ENCODE results near the gene MAPK7. TPM values are rescaled to one million over a fixed set of nuclear protein-coding genes. Genes with fewer than 3 reads are reported as not detected.

MAPK7 gene
- total RNA-seq, 1 experiment from 2014 or later: 19.6 TPM

- DNase-seq (ENCODE audit: low read depth): no peak
These were observed 14.8 kb upstream of the MAPK7 start for GRCh38 chr17:19363460-19364035.

- DNase-seq (ENCODE audit: low read depth): no peak
These were observed 13.4 kb upstream of the MAPK7 start for GRCh38 chr17:19364699-19365498.

GRCh38 chr17:19365499-19365817 lies 12.8 kb upstream of the MAPK7 start:
- no peak for DNase-seq (ENCODE audit: low read depth)

- DNase-seq (ENCODE audit: low read depth): no peak
These were observed 12.3 kb upstream of the MAPK7 start for GRCh38 chr17:19365833-19366636.

GRCh38 chr17:19366637-19366972 lies 11.7 kb upstream of the MAPK7 start:
- DNase-seq (ENCODE audit: low read depth): no peak

- no peak for DNase-seq (ENCODE audit: low read depth)
These were observed 10.1 kb upstream of the MAPK7 start for GRCh38 chr17:19368229-19368628.

GRCh38 chr17:19369107-19369778 lies 9.1 kb upstream of the MAPK7 start:
- no peak for DNase-seq (ENCODE audit: low read depth)

GRCh38 chr17:19369846-19370492 lies 8.3 kb upstream of the MAPK7 start:
- DNase-seq (ENCODE audit: low read depth): no peak

- peak; percentile 89 for DNase-seq (ENCODE audit: low read depth)
These were observed 7.8 kb upstream of the MAPK7 start for GRCh38 chr17:19370493-19370960.

- DNase-seq (ENCODE audit: low read depth): no peak
These were observed 6.9 kb upstream of the MAPK7 start for GRCh38 chr17:19371259-19372010.

- no peak for DNase-seq (ENCODE audit: low read depth)
These were observed 6.3 kb upstream of the MAPK7 start for GRCh38 chr17:19372011-19372370.

GRCh38 chr17:19372439-19372838 lies 5.9 kb upstream of the MAPK7 start:
- DNase-seq (ENCODE audit: low read depth): no peak

GRCh38 chr17:19372866-19373504 lies 5.3 kb upstream of the MAPK7 start:
- no peak for DNase-seq (ENCODE audit: low read depth)

GRCh38 chr17:19374136-19374535 lies 4.2 kb upstream of the MAPK7 start:
- DNase-seq (ENCODE audit: low read depth): no peak

GRCh38 chr17:19375732-19376131 lies 2.6 kb upstream of the MAPK7 start:
- no peak for DNase-seq (ENCODE audit: low read depth)

GRCh38 chr17:19376811-19377210 lies 1.5 kb upstream of the MAPK7 start:
- DNase-seq (ENCODE audit: low read depth): no peak

GRCh38 chr17:19377602-19378415 lies 489 bp upstream of the MAPK7 start:
- peak; percentile 99 for DNase-seq (ENCODE audit: low read depth)

- no peak for DNase-seq (ENCODE audit: low read depth)
These were observed 1.2 kb downstream of the MAPK7 start for GRCh38 chr17:19379361-19380065.

All from LHCN-M2 (cell line).